Right hindlimb (tissue), 1 donor: ENCODE results near the gene OAS2.
"Not testable (repeated sequence)": the region's sequence is repeated elsewhere in the genome, so short reads cannot be mapped to it uniquely, and the experiment has no call there.

Experiments used
- DNase-seq: peaks from one replicate; pipeline ENCODE4 v3.0.0-alpha.2; 2018

Gene OAS2

GRCh38 chr12:112986291-112986800 is 8.0 kb downstream of the OAS2 start:
- no peak for DNase-seq

GRCh38 chr12:112987561-112987960 is 9.2 kb downstream of the OAS2 start:
- no peak for DNase-seq

GRCh38 chr12:112988224-112988623 is 9.9 kb downstream of the OAS2 start:
- DNase-seq, result no peak

DNA sequence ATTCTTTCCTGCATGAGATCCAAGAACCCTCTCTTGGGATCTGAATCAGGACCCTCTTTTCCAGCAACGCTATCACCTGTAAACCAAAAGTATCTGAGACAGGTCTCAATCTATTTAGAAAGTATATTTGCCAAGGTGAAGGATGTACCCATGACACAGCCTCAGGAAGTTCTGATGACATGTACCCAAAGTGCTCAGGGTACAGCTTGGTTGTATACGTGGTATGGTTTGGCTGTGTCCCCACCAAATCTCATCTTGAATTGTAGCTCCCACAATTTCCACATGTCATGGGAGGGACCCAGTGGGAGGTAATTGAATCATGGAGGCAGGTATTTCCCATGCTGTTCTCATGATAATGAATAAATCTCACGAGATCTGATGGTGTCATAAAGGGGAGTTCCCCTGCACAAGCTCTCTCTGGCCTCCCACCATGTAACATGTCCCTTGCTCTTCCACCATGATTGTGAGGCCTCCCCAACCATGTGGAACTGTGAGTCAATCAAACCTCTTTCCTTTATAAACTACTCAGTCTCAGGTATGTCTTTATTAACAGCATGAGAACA is 10.6 kb downstream of the OAS2 start:
- DNase-seq, result not testable (repeated sequence)

- DNase-seq, result no peak
These were observed 11.5 kb downstream of the OAS2 start for GRCh38 chr12:112989806-112990205.

- peak; percentile 34 for DNase-seq
These were observed 14.5 kb downstream of the OAS2 start for GRCh38 chr12:112992541-112993398.

DNA sequence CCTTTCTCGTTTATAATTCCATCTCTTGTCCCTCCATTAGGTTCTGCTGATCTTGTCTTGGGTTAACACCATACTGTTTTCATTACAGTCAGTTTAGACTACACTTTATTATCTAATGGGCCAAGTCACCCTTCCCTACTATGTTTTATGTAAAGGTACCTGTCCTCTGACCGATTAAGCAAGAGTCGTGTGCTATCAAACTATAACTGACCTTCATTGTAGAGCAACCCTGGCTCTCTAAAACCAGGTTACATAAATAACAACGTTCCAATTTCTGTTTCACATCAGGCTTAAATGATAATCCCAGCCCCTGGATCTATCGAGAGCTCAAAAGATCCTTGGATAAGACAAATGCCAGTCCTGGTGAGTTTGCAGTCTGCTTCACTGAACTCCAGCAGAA is 16.7 kb downstream of the OAS2 start:
- DNase-seq, result no peak

DNA sequence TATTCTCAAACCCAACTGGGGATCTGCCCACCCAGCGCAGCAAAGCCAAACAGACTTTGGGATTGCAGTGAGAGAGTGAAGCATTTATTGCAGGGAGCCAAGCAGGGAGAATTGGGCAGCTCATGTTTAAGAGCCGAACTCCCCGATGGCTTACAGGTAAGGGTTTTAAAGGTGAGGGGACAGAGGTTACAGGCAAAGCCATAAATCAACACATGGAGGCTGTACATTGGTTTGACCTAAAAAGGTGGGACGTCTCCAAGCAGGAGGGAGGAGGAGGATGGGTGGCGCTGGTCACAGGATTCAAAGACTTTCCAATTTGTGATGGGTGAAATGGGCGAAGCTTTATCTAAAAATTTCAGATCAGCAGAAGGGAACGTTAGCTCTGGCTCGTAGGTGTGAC is 18.2 kb downstream of the OAS2 start:
- no peak for DNase-seq

- no peak for DNase-seq
These were observed 19.2 kb downstream of the OAS2 start for GRCh38 chr12:112997506-112997905.

DNA sequence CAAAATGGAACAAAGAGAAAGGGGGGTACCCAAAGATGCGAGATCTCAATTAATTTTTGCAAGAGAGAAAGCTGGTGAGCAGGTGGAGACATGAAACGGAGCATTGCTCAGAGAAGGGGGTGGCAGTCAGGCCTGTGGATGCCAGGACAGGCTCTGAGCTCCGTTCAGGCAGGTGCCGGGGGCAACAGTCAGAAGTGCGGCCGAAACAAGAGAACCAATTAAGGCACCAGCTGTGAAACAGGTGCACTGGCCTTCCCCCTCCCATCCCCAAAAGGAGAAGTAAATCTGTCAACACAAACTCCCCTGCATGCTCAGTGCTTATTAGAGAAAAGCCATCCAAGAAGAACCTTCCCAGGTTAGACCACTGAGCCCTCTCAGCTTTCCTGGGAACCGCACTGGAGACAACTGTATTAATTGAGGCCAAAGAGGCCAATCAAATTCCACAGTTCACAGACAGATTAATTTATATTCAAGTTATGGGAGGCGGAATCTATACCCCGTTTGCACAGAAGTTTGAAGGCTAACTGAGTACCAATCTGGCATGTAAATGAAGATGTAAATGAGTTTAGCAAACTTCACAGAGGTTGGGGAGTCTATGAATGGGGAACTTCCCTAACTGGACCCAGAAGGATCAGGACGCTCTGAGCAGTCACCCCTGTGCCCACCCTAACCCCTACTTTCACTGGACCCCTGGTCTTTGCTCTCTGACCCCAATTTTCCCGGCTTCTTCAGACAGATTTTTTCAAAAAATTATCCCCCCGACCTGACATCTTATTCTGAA is 20.9 kb downstream of the OAS2 start:
- no peak for DNase-seq

DNA sequence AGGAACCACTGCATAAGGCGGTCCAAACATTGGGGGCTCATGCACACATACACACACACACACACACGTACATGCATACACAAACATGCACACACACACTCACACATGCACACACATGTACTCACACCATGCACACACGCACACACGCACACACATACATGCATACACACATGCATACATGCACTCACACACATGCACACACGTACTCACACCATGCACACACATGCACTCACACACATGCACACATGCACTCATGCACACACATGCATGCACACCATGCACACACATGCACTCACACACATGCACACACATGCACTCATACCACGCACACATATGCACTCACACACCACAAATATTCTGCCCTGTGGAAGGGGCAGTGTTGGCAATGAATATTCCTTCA is 22.1 kb downstream of the OAS2 start:
- DNase-seq, result no peak

- no peak for DNase-seq
These were observed 23.8 kb downstream of the OAS2 start for GRCh38 chr12:113002155-113002554.

DNA sequence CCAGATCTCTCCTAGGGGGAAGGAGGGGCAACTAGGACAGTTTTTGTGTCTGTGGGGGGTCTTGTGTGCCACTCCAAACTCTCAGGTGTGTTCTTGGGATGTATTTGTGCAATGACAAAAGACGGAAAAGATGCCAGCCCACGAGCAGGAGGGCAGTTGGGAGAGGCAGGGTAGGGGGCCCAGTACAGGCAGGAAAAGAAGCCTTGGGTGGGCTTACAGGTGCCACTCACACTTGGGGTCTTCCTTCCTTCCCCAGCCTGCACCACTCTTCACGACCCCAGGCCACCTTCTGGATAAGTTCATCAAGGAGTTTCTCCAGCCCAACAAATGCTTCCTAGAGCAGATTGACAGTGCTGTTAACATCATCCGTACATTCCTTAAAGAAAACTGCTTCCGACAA is 24.4 kb downstream of the OAS2 start:
- no peak for DNase-seq

- DNase-seq, result no peak
These were observed 25.3 kb downstream of the OAS2 start for GRCh38 chr12:113003636-113004035.

GRCh38 chr12:113005762-113006161 is 27.4 kb downstream of the OAS2 start:
- no peak for DNase-seq

DNA sequence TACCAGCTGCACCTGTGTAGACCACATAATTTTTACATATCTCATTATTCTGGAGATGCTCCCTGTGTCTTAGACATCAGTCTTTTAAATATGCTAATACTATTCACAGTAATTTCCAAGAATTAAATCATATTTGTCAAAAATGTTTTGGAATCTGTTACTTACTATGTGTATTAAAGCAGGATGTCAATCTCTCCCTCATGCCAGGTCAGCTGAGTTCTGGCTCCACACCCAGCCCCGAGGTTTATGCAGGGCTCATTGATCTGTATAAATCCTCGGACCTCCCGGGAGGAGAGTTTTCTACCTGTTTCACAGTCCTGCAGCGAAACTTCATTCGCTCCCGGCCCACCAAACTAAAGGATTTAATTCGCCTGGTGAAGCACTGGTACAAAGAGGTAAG is 27.9 kb downstream of the OAS2 start:
- no peak for DNase-seq

GRCh38 chr12:113006641-113007040 is 28.3 kb downstream of the OAS2 start:
- DNase-seq, result no peak

GRCh38 chr12:113007166-113007565 is 28.8 kb downstream of the OAS2 start:
- DNase-seq, result no peak

- no peak for DNase-seq
These were observed 32.4 kb downstream of the OAS2 start for GRCh38 chr12:113010701-113011100.

- no peak for DNase-seq
These were observed 36.2 kb downstream of the OAS2 start for GRCh38 chr12:113014565-113014964.

GRCh38 chr12:113016796-113017195 is 38.5 kb downstream of the OAS2 start:
- no peak for DNase-seq

DNA sequence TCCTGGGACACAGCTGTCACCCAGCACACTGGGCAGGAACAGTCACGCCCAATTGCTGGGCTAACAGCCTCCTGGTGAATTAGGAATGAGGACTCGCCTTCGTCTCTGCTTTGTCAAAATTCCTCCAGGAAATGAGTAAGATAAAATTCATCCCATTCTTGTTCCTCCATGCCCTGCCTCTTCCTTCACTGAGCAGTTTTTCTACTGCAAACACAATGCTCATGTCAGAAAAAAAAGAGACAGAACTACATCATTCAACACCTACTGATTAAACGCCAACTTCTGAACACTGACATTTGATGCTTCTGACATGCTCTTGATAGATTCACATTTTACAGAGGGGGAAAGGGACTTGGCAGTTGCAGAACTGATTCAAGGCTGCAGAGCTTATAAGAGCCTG is 40.7 kb downstream of the OAS2 start:
- DNase-seq, result no peak

GRCh38 chr12:113021500-113021899 is 43.2 kb downstream of the OAS2 start:
- no peak for DNase-seq
